WTC11 (cell line): ENCODE measurements around the gene ATP5PB. TPM values are rescaled to one million over a fixed set of nuclear protein-coding genes. Genes with fewer than 3 reads are reported as not detected.

Source experiments
- ATAC-seq: fragments of 200-7000 bp; cut with Tn5 transposase; 2 replicates; pipeline ENCODE4 v1.10.0; 2021; ENCODE audit warnings: mild to moderate bottlenecking, moderate library complexity
- CTCF ChIA-PET: fragments of 300-600 bp; sonication (Branson Sonifier 250); formaldehyde crosslinking; loops from one replicate; lab custom pipeline; 2021; ENCODE audit warnings: antibody characterized with exemption; lab: Charles Lee
- POLR2A ChIA-PET: fragments of 350-600 bp; sonication (Branson Sonifier 250); formaldehyde crosslinking; loops from one replicate; lab custom pipeline; 2021; ENCODE audit warnings: antibody characterized with exemption; lab: Charles Lee
- DNase-seq: peaks from one replicate; pipeline ENCODE4 v3.0.0; 2021; ENCODE audit warnings: low spot score
- H3K27ac Mint-ChIP-seq: 2 replicates; pipeline ENCODE4 v1.8.0; 2021; ENCODE audit warnings: mixed read lengths
- H3K27me3 Mint-ChIP-seq: 2 replicates; pipeline ENCODE4 v1.8.0; 2021; ENCODE audit warnings: low read depth, mild to moderate bottlenecking, moderate library complexity, mixed read lengths
- H3K36me3 Mint-ChIP-seq: 2 replicates; pipeline ENCODE4 v1.8.0; 2021; ENCODE audit warnings: mixed read lengths
- H3K4me1 Mint-ChIP-seq: 2 replicates; pipeline ENCODE4 v1.8.0; 2022; ENCODE audit warnings: mixed read lengths
- H3K4me3 Mint-ChIP-seq: 2 replicates; pipeline ENCODE4 v1.8.0; 2021; ENCODE audit warnings: mild to moderate bottlenecking, moderate library complexity, mixed read lengths
- H3K9me3 Mint-ChIP-seq: 2 replicates; pipeline ENCODE4 v1.8.0; 2021; ENCODE audit warnings: mixed read lengths
- E2F1 ChIP-seq: sonication (generic); formaldehyde crosslinking; IDR thresholded peaks from 2 replicates; pipeline ENCODE4 v1.8.0; 2022; ENCODE audit warnings: mild to moderate bottlenecking, missing genetic modification reagents
- FOXP4 ChIP-seq: sonication (generic); formaldehyde crosslinking; IDR thresholded peaks from 2 replicates; pipeline ENCODE4 v1.8.0; 2022; ENCODE audit warnings: mild to moderate bottlenecking, missing genetic modification reagents
- GTF2I ChIP-seq: fragments of 250-450 bp; sonication (Bioruptor Pico); conservative IDR thresholded peaks from 2 replicates; pipeline ENCODE4 v1.4.0; 2021; ENCODE audit warnings: mild to moderate bottlenecking
- MYBL2 ChIP-seq: sonication (generic); formaldehyde crosslinking; IDR thresholded peaks from 2 replicates; pipeline ENCODE4 v1.8.1; 2023; ENCODE audit warnings: mild to moderate bottlenecking, moderate library complexity, missing genetic modification reagents
- NR1H2 ChIP-seq: sonication (generic); formaldehyde crosslinking; IDR thresholded peaks from 2 replicates; pipeline ENCODE4 v1.9.0; 2021; ENCODE audit warnings: mild to moderate bottlenecking, moderate library complexity, missing genetic modification reagents
- NR2C2 ChIP-seq: sonication (generic); formaldehyde crosslinking; IDR thresholded peaks from 2 replicates; pipeline ENCODE4 v1.8.0; 2022; ENCODE audit warnings: mild to moderate bottlenecking, missing genetic modification reagents
- NR3C1 ChIP-seq: sonication (generic); formaldehyde crosslinking; conservative IDR thresholded peaks from 2 replicates; pipeline ENCODE4 v1.8.1; 2023; ENCODE audit warnings: low read depth, mild to moderate bottlenecking, missing genetic modification reagents
- PRRX2 ChIP-seq: fragments of 250-450 bp; sonication (Bioruptor Pico); IDR thresholded peaks from 2 replicates; pipeline ENCODE4 v1.8.0; 2021; ENCODE audit warnings: mild to moderate bottlenecking
- RORB ChIP-seq: fragments of 250-450 bp; sonication (Bioruptor Pico); IDR thresholded peaks from 2 replicates; pipeline ENCODE4 v1.9.0; 2021; ENCODE audit warnings: mild to moderate bottlenecking
- SMAD3 ChIP-seq: sonication (generic); formaldehyde crosslinking; IDR thresholded peaks from 2 replicates; pipeline ENCODE4 v1.8.0; 2022; ENCODE audit warnings: missing genetic modification reagents, mild to moderate bottlenecking, borderline replicate concordance
- SP1 ChIP-seq: sonication (generic); formaldehyde crosslinking; conservative IDR thresholded peaks from 2 replicates; pipeline ENCODE4 v1.8.1; 2022; ENCODE audit warnings: missing genetic modification reagents
- TP53 ChIP-seq: sonication (generic); formaldehyde crosslinking; IDR thresholded peaks from 2 replicates; pipeline ENCODE4 v1.8.1; 2023; ENCODE audit warnings: mild to moderate bottlenecking, missing genetic modification reagents
- ZNF263 ChIP-seq: sonication (generic); formaldehyde crosslinking; IDR thresholded peaks from 2 replicates; pipeline ENCODE4 v1.8.1; 2022; ENCODE audit warnings: low read depth, mild to moderate bottlenecking, moderate library complexity, missing genetic modification reagents
- total RNA-seq: library from RNA; stranded (reverse); gene quantifications from 3 replicates; pipeline ENCODE4 v1.2.3, GENCODE V29; 2021
- TF ChIP-seq, protein P1 (sequence below): sonication (generic); formaldehyde crosslinking; IDR thresholded peaks from 2 replicates; pipeline ENCODE4 v1.8.0; 2023; ENCODE audit warnings: missing genetic modification reagents, mild to moderate bottlenecking, borderline replicate concordance
- TF ChIP-seq, protein P2 (sequence below): fragments of 250-450 bp; sonication (Bioruptor Pico); IDR thresholded peaks from 2 replicates; pipeline ENCODE4 v1.9.0; 2021; ENCODE audit warnings: mild to moderate bottlenecking

The ATP5PB gene
- total RNA-seq, 1 experiment from 2014 or later = 284 TPM

DNA sequence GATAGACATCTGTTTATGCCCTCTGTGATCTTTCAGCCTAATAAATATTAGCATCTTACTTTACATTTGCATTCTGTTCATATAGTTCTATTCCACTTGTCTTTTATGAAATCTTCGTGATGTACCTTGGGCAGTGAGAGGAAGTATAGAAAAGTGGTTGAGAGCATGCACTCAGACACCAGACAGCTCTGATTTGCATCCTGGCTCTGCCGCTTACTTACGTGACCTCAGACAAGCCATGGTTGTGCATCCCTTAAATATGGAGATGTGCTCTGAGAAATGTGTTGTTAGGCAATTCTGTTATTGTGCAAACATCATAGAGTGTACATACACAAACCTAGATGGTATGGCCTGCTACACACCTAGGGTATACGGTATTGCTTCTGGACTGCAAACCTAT, 44.7 kb upstream of the ATP5PB start (continued):
- TF ChIP-seq SMAD3 = no peak

GRCh38 chr1:111406321-111406768, 42.9 kb upstream of the ATP5PB start:
- POLR2A ChIA-PET = no interaction called here

DNA sequence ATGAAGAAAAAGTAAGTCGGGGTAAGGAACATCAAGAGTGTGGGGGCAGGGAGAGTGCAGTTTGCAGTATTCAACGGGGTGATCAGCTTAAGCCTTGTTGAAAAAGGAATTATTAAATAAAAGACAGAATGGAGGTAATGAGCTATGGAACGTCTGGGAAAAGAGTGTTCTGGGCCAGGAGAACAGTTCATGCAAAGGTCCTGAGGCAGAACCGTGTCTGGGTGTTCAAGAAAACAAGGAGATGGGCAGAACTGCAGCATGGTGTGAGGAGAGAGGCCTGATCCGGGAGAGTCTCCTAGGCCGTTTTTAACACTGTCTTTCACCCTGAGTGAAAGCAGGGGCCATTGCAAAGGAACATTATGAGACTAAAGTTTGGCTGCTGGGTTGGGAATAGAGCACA, 42.0 kb upstream of the ATP5PB start:
- ATAC-seq (no peak), DNase-seq (no peak)
- ChIA-PET CTCF (no interaction called here), POLR2A (no interaction called here)
- Mint-ChIP-seq H3K27me3 (peaks cover 3% of the 10 kb centered on the region), H3K9me3 (peaks cover 4% of the 10 kb centered on the region; the same call in 1 of the 2 replicates), H3K4me1 (peaks cover 5% of the 10 kb centered on the region; the same call in 1 of the 2 replicates), H3K4me3 (no peak overlapping the region), H3K27ac (no peak overlapping the region), H3K36me3 (no peaks in the 10 kb centered on the region)
- no peak for TF ChIP-seq TP53 (CRISPR knock-in tag)
- no peak for TF ChIP-seq NR1H2
- TF ChIP-seq GTF2I (CRISPR knock-in tag) = no peak
- TF ChIP-seq PRRX2 = no peak
- TF ChIP-seq NR3C1 (CRISPR knock-in tag) = no peak
- no peak for TF ChIP-seq FOXP4 (CRISPR knock-in tag)
- no peak for TF ChIP-seq ZNF263 (CRISPR knock-in tag)
- TF ChIP-seq, protein P1, sequence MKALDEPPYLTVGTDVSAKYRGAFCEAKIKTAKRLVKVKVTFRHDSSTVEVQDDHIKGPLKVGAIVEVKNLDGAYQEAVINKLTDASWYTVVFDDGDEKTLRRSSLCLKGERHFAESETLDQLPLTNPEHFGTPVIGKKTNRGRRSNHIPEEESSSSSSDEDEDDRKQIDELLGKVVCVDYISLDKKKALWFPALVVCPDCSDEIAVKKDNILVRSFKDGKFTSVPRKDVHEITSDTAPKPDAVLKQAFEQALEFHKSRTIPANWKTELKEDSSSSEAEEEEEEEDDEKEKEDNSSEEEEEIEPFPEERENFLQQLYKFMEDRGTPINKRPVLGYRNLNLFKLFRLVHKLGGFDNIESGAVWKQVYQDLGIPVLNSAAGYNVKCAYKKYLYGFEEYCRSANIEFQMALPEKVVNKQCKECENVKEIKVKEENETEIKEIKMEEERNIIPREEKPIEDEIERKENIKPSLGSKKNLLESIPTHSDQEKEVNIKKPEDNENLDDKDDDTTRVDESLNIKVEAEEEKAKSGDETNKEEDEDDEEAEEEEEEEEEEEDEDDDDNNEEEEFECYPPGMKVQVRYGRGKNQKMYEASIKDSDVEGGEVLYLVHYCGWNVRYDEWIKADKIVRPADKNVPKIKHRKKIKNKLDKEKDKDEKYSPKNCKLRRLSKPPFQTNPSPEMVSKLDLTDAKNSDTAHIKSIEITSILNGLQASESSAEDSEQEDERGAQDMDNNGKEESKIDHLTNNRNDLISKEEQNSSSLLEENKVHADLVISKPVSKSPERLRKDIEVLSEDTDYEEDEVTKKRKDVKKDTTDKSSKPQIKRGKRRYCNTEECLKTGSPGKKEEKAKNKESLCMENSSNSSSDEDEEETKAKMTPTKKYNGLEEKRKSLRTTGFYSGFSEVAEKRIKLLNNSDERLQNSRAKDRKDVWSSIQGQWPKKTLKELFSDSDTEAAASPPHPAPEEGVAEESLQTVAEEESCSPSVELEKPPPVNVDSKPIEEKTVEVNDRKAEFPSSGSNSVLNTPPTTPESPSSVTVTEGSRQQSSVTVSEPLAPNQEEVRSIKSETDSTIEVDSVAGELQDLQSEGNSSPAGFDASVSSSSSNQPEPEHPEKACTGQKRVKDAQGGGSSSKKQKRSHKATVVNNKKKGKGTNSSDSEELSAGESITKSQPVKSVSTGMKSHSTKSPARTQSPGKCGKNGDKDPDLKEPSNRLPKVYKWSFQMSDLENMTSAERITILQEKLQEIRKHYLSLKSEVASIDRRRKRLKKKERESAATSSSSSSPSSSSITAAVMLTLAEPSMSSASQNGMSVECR = no peak
- no peak for TF ChIP-seq E2F1 (CRISPR knock-in tag)
- TF ChIP-seq, protein P2, sequence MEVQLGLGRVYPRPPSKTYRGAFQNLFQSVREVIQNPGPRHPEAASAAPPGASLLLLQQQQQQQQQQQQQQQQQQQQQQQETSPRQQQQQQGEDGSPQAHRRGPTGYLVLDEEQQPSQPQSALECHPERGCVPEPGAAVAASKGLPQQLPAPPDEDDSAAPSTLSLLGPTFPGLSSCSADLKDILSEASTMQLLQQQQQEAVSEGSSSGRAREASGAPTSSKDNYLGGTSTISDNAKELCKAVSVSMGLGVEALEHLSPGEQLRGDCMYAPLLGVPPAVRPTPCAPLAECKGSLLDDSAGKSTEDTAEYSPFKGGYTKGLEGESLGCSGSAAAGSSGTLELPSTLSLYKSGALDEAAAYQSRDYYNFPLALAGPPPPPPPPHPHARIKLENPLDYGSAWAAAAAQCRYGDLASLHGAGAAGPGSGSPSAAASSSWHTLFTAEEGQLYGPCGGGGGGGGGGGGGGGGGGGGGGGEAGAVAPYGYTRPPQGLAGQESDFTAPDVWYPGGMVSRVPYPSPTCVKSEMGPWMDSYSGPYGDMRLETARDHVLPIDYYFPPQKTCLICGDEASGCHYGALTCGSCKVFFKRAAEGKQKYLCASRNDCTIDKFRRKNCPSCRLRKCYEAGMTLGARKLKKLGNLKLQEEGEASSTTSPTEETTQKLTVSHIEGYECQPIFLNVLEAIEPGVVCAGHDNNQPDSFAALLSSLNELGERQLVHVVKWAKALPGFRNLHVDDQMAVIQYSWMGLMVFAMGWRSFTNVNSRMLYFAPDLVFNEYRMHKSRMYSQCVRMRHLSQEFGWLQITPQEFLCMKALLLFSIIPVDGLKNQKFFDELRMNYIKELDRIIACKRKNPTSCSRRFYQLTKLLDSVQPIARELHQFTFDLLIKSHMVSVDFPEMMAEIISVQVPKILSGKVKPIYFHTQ (CRISPR knock-in tag) = no peak
- TF ChIP-seq SP1 = no peak

More at GRCh38 chr1:111406321-111406768, 42.9 kb upstream of the ATP5PB start:
- Mint-ChIP-seq H3K4me1 (peaks cover 5% of the 10 kb centered on the region; the same call in 1 of the 2 replicates), H3K9me3 (peaks cover 4% of the 10 kb centered on the region; the same call in 1 of the 2 replicates), H3K4me3 (no peak overlapping the region), H3K27me3 (peaks cover 3% of the 10 kb centered on the region), H3K27ac (peak overlapping the region; percentile 11; the same call in 1 of the 2 replicates), H3K36me3 (no peaks in the 10 kb centered on the region)
- no peak for TF ChIP-seq MYBL2
- TF ChIP-seq RORB (CRISPR knock-in tag) = no peak
- TF ChIP-seq NR2C2 = no peak
- TF ChIP-seq, protein P2 (CRISPR knock-in tag) = no peak
- ATAC-seq = no peak; the same call in 1 of the 2 replicates
- CTCF ChIA-PET = interaction anchor here (1.6 kb wide), 1 partner anchor 60 kb away, joined by 3 read pairs; no protein-coding TSS in a partner anchor
- no peak for DNase-seq
